ENCODE results near the gene PARD3. TPM values are rescaled to one million over a fixed set of nuclear protein-coding genes. Genes with fewer than 3 reads are reported as not detected.

The PARD3 gene
- total RNA-seq, 1 donor from 2014 or later: 51.2 TPM

- H3K9me3 Mint-ChIP-seq: no peaks in the 10 kb centered on the region
- no peak for TF ChIP-seq CTCF (conservative IDR thresholded peaks at IDR 0.05)
- no peaks in the 10 kb centered on the region for H3K36me3 Mint-ChIP-seq (ENCODE audit: low read depth)
- no peak overlapping the region for H3K27ac Mint-ChIP-seq (ENCODE audit: unreplicated experiment)
- no peaks in the 10 kb centered on the region for H3K27me3 Mint-ChIP-seq (ENCODE audit: low read depth)
- H3K4me3 Mint-ChIP-seq: no peak overlapping the region
- no peak for DNase-seq (ENCODE audit: low read depth, low spot score)
- peaks cover 22% of the 10 kb centered on the region for H3K4me1 Mint-ChIP-seq
Observed at GRCh38 chr10:34644224-34644623, 170.9 kb downstream of the PARD3 start.

GRCh38 chr10:34643620-34644019 lies 171.5 kb downstream of the PARD3 start:
- Mint-ChIP-seq H3K27ac (ENCODE audit: unreplicated experiment) (no peak overlapping the region), H3K9me3 (no peaks in the 10 kb centered on the region), H3K36me3 (ENCODE audit: low read depth) (no peaks in the 10 kb centered on the region), H3K4me3 (no peak overlapping the region), H3K27me3 (ENCODE audit: low read depth) (no peaks in the 10 kb centered on the region), H3K4me1 (peaks cover 25% of the 10 kb centered on the region)
- no peak for DNase-seq (ENCODE audit: low read depth, low spot score)
- no peak for TF ChIP-seq CTCF (conservative IDR thresholded peaks at IDR 0.05)

DNA sequence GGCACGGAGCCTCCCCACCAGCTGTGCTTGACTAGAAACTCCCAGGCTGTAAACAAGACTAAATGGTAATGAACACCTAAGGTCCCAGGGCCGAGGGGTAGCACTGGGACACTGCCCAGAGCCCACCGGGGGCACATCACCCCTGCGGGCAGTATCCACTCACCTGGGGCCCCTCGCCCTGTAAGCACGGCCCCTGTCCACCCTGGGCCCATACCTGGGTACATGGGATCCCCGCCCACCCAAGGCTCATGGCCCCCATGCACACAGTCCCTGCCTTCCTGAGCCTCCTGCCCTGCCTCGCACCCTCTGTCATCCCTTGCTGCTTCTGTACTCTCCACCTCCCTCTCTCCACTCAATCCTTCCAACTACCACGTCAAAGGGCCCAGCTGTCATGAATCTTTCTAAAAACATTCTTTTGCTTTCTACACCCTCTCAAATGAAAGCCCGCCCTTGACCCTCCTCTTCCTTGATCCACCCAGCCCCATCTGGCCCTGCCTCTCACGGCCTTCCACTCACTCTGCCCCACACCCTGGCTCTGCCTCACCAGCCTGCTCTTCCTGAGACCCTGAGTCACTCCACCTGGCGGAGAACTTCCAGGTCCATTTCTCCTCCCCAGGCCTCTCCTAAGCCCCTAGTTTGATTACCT lies 173.1 kb downstream of the PARD3 start:
- Mint-ChIP-seq H3K4me3 (no peak overlapping the region), H3K9me3 (no peaks in the 10 kb centered on the region), H3K36me3 (ENCODE audit: low read depth) (no peaks in the 10 kb centered on the region), H3K27ac (ENCODE audit: unreplicated experiment) (peak overlapping the region; percentile 93), H3K27me3 (ENCODE audit: low read depth) (no peaks in the 10 kb centered on the region), H3K4me1 (peaks cover 37% of the 10 kb centered on the region)
- no peak for TF ChIP-seq CTCF (conservative IDR thresholded peaks at IDR 0.05)
- no peak for DNase-seq (ENCODE audit: low read depth, low spot score)

DNA sequence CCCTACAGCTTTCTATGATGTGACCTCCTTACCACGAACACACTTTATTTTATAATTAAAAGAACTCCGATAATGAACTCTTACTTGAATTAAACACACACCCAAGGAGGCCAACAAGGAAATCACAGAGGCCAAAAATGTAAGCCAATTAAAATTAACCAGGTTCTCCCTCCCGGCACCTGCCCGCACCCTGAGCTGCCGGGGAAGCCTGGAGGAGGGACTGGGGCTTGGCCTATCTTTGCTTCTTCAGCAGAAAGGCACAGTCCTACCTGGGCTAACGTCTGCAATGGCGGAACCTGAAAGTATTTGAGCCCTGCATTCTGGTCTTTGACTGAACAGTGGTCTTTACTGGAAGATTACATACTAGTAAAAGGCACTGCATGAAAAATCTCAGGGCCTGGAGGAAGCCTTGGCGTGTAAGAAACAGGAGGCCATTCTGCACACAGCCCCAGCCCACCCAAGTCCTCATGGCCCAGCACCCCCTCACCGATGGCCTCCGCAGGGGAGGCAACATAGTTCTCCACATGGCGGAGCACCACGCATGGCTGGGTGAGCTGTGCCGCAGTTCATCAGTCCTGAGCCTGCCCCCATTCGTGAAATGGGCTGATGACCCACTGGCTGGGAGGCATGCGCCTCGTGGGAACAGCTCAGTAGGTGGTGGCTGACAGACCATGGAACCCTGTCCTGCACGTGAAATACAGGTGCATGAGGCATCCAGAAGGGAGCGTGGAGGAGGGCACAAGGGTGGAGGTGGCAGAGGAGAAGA lies 173.8 kb downstream of the PARD3 start:
- no peak for TF ChIP-seq CTCF (conservative IDR thresholded peaks at IDR 0.05)
- DNase-seq (ENCODE audit: low read depth, low spot score): no peak
- no peaks in the 10 kb centered on the region for H3K27me3 Mint-ChIP-seq (ENCODE audit: low read depth)
- no peaks in the 10 kb centered on the region for H3K36me3 Mint-ChIP-seq (ENCODE audit: low read depth)
- peaks cover 42% of the 10 kb centered on the region for H3K4me1 Mint-ChIP-seq
- no peak overlapping the region for H3K27ac Mint-ChIP-seq (ENCODE audit: unreplicated experiment)
- no peaks in the 10 kb centered on the region for H3K9me3 Mint-ChIP-seq
- H3K4me3 Mint-ChIP-seq: no peak overlapping the region

DNA sequence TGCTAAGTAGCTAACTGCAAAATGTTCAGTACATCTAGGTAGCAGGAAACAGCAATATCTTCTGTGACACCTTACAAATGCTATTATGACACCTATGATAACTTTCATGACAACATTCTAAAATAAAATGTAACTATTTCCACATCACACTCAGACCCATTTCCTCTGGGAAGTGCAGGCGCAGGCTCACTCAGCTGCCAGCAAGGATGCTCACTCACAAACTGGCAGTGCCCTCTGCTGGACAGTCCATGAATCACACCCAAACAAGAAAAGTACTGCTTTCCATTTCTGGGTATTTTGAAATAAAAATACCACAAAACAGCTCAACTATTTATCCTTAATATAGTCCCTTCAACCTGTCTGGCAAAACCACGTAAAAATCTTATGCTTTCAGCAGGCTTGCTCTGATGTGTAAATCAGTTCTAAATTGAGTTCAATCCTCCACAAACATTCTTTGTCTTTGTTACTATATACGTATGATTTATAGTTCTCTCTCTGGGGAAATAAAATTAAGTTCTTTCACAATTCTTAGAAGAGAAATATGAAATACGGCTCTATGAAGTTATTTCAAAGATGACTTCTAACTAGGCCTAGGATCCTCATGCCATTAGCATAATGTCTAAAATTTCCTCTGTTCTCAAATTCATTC lies 176.6 kb downstream of the PARD3 start:
- DNase-seq (ENCODE audit: low read depth, low spot score): peak; percentile 93
- Mint-ChIP-seq H3K9me3 (no peaks in the 10 kb centered on the region), H3K27me3 (ENCODE audit: low read depth) (no peaks in the 10 kb centered on the region), H3K4me1 (peaks cover 53% of the 10 kb centered on the region), H3K36me3 (ENCODE audit: low read depth) (no peaks in the 10 kb centered on the region), H3K4me3 (no peak overlapping the region), H3K27ac (ENCODE audit: unreplicated experiment) (no peak overlapping the region)
- peak; percentile 97 for TF ChIP-seq CTCF (conservative IDR thresholded peaks at IDR 0.05)

Data from neural crest cell (in vitro differentiated cells).